ENCODE results near the gene INS.
"Not testable (repeated sequence)": the region's sequence is repeated elsewhere in the genome, so short reads cannot be mapped to it uniquely, and the experiment has no call there.

INS gene

GRCh38 chr11:2202071-2202899, 41.3 kb upstream of the INS start:
- H3K9me3 ChIP-seq (ENCODE audit: control insufficient read depth, insufficient read depth, low read length) = no peaks in the 10 kb centered on the region
- no peaks in the 10 kb centered on the region for H3K4me1 ChIP-seq (ENCODE audit: insufficient read depth, low read length)
- H3K36me3 ChIP-seq (ENCODE audit: insufficient read depth, low read length) = no peaks in the 10 kb centered on the region
- H3K9ac ChIP-seq (ENCODE audit: low read depth, low read length) = no peak overlapping the region

GRCh38 chr11:2201542-2201941, 40.5 kb upstream of the INS start:
- no peak overlapping the region for H3K9ac ChIP-seq (ENCODE audit: low read depth, low read length)
- no peaks in the 10 kb centered on the region for H3K4me1 ChIP-seq (ENCODE audit: insufficient read depth, low read length)
- H3K9me3 ChIP-seq (ENCODE audit: control insufficient read depth, insufficient read depth, low read length) = no peaks in the 10 kb centered on the region
- H3K36me3 ChIP-seq (ENCODE audit: insufficient read depth, low read length) = no peaks in the 10 kb centered on the region

GRCh38 chr11:2200957-2201519, 40.0 kb upstream of the INS start:
- no peaks in the 10 kb centered on the region for H3K36me3 ChIP-seq (ENCODE audit: insufficient read depth, low read length)
- H3K9me3 ChIP-seq (ENCODE audit: control insufficient read depth, insufficient read depth, low read length) = no peaks in the 10 kb centered on the region
- H3K9ac ChIP-seq (ENCODE audit: low read depth, low read length) = no peak overlapping the region
- no peaks in the 10 kb centered on the region for H3K4me1 ChIP-seq (ENCODE audit: insufficient read depth, low read length)

GRCh38 chr11:2200536-2200935, 39.5 kb upstream of the INS start:
- Histone ChIP-seq H3K36me3 (ENCODE audit: insufficient read depth, low read length) (no peaks in the 10 kb centered on the region), H3K4me1 (ENCODE audit: insufficient read depth, low read length) (no peaks in the 10 kb centered on the region), H3K9ac (ENCODE audit: low read depth, low read length) (no peak overlapping the region), H3K9me3 (ENCODE audit: control insufficient read depth, insufficient read depth, low read length) (no peaks in the 10 kb centered on the region)

- Histone ChIP-seq H3K4me1 (ENCODE audit: insufficient read depth, low read length) (no peaks in the 10 kb centered on the region), H3K9ac (ENCODE audit: low read depth, low read length) (no peak overlapping the region), H3K9me3 (ENCODE audit: control insufficient read depth, insufficient read depth, low read length) (no peaks in the 10 kb centered on the region)
Observed at GRCh38 chr11:2199466-2200341, 38.7 kb upstream of the INS start.

GRCh38 chr11:2198621-2199365, 37.8 kb upstream of the INS start:
- H3K9me3 ChIP-seq (ENCODE audit: control insufficient read depth, insufficient read depth, low read length) = no peaks in the 10 kb centered on the region
- H3K9ac ChIP-seq (ENCODE audit: low read depth, low read length) = no peak overlapping the region
- no peaks in the 10 kb centered on the region for H3K36me3 ChIP-seq (ENCODE audit: insufficient read depth, low read length)
- no peaks in the 10 kb centered on the region for H3K4me1 ChIP-seq (ENCODE audit: insufficient read depth, low read length)

More at GRCh38 chr11:2199466-2200341, 38.7 kb upstream of the INS start:
- H3K36me3 ChIP-seq (ENCODE audit: insufficient read depth, low read length) = no peaks in the 10 kb centered on the region

GRCh38 chr11:2197771-2198520, 36.9 kb upstream of the INS start:
- Histone ChIP-seq H3K4me1 (ENCODE audit: insufficient read depth, low read length) (no peaks in the 10 kb centered on the region), H3K36me3 (ENCODE audit: insufficient read depth, low read length) (no peaks in the 10 kb centered on the region), H3K9ac (ENCODE audit: low read depth, low read length) (no peak overlapping the region), H3K9me3 (ENCODE audit: control insufficient read depth, insufficient read depth, low read length) (no peaks in the 10 kb centered on the region)

GRCh38 chr11:2196970-2197770, 36.2 kb upstream of the INS start:
- Histone ChIP-seq H3K9me3 (ENCODE audit: control insufficient read depth, insufficient read depth, low read length) (no peaks in the 10 kb centered on the region), H3K9ac (ENCODE audit: low read depth, low read length) (no peak overlapping the region), H3K4me1 (ENCODE audit: insufficient read depth, low read length) (no peaks in the 10 kb centered on the region), H3K36me3 (ENCODE audit: insufficient read depth, low read length) (no peaks in the 10 kb centered on the region)

GRCh38 chr11:2195756-2196088, 34.7 kb upstream of the INS start:
- no peak overlapping the region for H3K9ac ChIP-seq (ENCODE audit: low read depth, low read length)

GRCh38 chr11:2194877-2195755, 34.1 kb upstream of the INS start:
- Histone ChIP-seq H3K4me1 (ENCODE audit: insufficient read depth, low read length) (no peaks in the 10 kb centered on the region), H3K36me3 (ENCODE audit: insufficient read depth, low read length) (no peaks in the 10 kb centered on the region), H3K9me3 (ENCODE audit: control insufficient read depth, insufficient read depth, low read length) (no peaks in the 10 kb centered on the region), H3K9ac (ENCODE audit: low read depth, low read length) (no peak overlapping the region)

More at GRCh38 chr11:2195756-2196088, 34.7 kb upstream of the INS start:
- Histone ChIP-seq H3K9me3 (ENCODE audit: control insufficient read depth, insufficient read depth, low read length) (no peaks in the 10 kb centered on the region), H3K4me1 (ENCODE audit: insufficient read depth, low read length) (no peaks in the 10 kb centered on the region), H3K36me3 (ENCODE audit: insufficient read depth, low read length) (no peaks in the 10 kb centered on the region)

GRCh38 chr11:2193888-2194595, 33.0 kb upstream of the INS start:
- H3K9ac ChIP-seq (ENCODE audit: low read depth, low read length); H3K4me1 ChIP-seq (ENCODE audit: insufficient read depth, low read length); H3K9me3 ChIP-seq (ENCODE audit: control insufficient read depth, insufficient read depth, low read length); H3K36me3 ChIP-seq (ENCODE audit: insufficient read depth, low read length): not testable (repeated sequence)

Data from ES-I3 (cell line).